Stimulated activated CD8-positive, alpha-beta memory T cell treated with anti-CD3 and anti-CD28 coated beads, Interleukin-12 subunit alpha, Interleukin-12 subunit beta, amount 100 ng/mL, for 24 hours (primary cell): ENCODE results near the gene MRPL2.

Source experiments
- DNase-seq: peaks from one replicate; pipeline ENCODE4 v3.0.0-alpha.2; 2020; ENCODE audit errors: extremely low read depth

Gene MRPL2

GRCh38 chr6:43021270-43022047 lies 37.8 kb downstream of the MRPL2 start, which contains the start of gene RRP36:
Gene RRP36, plus strand, starts transcription at chr6:43021623. Its CDS starts 32 bp downstream, at chr6:43021655.
- peak; percentile 61 for DNase-seq

DNA sequence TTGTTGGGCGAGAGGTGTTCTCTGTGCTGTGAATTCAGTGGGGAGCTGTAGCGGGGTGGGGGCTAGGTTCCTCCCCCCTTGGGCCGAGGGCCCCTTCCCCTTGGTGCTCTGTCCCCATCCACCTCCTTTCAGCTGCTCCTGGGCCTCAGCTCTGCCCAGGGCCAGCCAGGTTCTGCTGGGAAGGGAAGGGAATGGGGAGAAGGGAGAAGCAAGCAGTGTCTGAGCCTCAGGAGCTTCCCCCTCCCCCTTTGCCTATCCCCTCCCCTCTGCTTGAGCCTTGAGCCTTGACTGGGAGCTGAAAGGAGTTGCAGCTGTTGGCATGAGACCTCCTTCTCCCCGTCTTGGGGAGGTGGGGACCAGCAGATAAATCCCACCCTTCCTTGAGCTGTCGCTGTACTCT lies 38.4 kb downstream of the MRPL2 start:
- DNase-seq, result no peak

- DNase-seq, result no peak
These were observed 39.1 kb downstream of the MRPL2 start for GRCh38 chr6:43020052-43020705.

DNA sequence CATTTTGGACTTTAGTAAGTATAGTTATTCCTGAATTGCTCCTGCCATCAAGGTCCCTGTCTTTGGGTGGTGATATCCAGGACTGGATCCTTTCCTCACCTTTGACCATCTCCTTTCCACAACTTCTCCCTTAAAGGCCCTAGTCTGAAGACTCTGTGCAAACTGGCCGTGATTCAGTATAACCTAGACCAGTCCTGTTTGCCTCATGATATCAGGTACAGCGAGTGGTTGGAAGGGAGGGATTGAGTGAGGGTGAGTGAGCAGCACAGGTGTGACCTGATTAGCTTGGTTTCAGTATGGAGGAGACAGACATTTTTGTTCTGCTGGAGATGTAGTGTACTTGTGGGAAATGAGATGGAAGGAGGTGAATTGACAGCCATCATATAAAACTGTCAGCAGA lies 40.1 kb downstream of the MRPL2 start:
- DNase-seq, result no peak

DNA sequence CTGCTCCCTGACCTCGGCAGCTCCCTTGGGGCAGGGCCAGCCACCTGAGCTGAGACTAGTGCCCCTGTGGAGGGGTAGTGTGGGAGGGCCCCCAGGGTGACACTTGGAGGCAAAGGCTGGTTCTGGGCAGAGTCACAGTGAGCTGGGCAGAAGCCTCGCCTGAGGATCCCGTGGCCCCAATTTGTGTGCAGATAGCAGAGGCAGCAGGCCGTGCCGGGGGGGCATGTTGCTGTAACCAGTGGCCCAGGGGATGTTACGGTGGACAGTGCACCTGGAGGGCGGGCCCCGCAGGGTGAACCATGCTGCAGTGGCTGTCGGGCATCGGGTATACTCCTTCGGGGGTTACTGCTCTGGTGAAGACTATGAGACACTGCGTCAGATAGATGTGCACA lies 42.3 kb downstream of the MRPL2 start:
- no peak for DNase-seq

DNA sequence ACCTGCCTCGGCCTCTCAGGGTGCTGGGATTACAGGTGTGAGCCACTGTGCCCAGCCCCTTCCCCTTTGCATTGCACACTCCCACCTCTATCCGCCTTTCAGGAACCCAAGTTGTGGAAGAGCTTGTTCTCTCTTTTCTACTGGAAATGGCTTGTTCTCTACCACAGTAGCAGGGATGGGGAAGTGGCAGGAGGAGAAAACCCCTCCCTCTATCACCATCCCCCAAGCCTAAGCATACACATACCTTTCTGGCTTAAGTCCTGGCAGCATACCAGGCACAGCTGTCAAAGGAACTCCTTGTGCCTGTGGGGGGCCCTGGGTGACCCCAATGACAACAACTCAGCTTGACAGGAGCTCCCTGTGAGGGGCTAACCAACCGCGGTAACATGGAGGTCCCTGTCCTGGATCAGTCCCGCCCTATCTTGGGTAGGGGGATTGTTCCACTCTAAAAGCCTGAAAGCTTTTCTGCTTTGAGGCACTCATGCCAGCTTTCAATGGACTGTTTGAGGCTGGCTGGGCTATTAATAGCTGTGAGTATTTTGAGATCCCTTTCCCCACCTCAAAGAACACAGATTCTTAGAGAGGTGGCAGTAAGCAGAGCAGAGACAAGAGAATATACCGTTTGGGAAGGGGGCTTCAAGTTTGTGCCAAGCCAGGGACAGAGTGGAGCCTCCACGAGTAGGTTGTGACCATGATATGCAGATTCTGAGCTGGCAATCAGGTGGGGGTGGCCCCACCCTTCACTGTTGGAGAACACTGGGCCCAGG lies 42.9 kb downstream of the MRPL2 start:
- DNase-seq, result no peak

- DNase-seq, result no peak
These were observed 44.8 kb downstream of the MRPL2 start for GRCh38 chr6:43014434-43014909.

GRCh38 chr6:43013843-43014433 lies 45.3 kb downstream of the MRPL2 start, which contains the start of the genes KLHDC3 and MEA1:
Gene KLHDC3, plus strand, starts transcription at chr6:43014249. Its CDS starts 2,944 bp downstream, at chr6:43017193.
Gene MEA1, minus strand, starts transcription at chr6:43013946. Its CDS starts 133 bp downstream, at chr6:43013813.
- DNase-seq, result peak; percentile 96

GRCh38 chr6:43013097-43013842 lies 46.0 kb downstream of the MRPL2 start:
- DNase-seq, result no peak

DNA sequence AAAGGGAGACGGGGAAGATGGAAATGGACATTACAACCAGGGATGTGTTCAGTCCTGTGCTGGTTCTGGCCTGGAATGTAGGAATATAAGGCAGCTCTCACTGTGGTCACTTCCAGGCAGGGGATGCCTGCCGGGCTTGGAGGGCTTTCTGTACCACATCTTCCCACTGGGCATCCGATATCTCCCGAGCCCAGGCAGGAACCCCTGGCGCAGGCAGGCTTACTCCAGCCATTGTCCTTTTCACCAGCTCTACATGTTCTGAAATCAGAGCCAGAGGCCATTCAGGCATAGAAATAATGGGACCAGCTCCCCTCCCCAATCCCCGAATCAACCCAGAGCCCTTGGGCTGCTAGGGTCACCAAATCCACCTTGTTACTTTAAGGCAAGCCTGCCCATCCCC lies 46.9 kb downstream of the MRPL2 start:
- no peak for DNase-seq

DNA sequence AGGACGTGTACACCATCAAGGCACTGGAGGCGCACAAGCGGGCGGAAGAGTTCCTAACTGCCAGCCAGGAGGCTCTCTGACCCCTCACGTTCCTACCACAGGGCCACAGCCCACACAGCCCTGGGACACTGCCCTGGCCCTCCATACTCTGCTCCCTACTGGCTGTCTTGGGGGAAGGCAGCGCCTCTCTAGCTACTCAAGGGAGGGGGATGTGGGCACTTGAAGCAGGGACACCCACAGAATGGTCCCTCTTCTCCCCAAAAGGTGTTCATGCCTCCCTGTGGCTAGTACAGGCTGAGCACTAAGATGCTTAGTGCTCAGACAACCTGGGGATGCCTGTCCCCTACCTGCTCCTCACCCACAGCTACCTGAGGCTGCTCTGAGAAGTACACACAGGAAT lies 48.0 kb downstream of the MRPL2 start:
- no peak for DNase-seq

DNA sequence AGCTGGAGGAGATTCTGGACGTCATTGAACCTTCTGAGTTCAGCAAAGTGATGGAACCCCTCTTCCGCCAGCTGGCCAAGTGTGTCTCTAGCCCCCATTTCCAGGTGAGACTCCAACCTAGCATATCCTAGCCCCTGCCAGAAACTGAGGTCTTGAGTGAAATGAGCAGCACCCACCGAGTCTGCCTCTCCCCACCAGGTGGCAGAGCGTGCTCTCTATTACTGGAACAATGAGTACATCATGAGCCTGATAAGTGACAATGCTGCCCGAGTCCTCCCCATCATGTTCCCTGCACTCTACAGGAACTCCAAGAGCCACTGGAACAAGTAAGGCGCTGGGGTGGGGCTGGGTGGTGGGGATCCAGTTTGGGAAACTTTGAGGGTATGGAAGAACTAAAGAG lies 50.1 kb downstream of the MRPL2 start:
- no peak for DNase-seq

- DNase-seq, result no peak
These were observed 52.1 kb downstream of the MRPL2 start for GRCh38 chr6:43007126-43007525.

- no peak for DNase-seq
These were observed 53.0 kb downstream of the MRPL2 start for GRCh38 chr6:43006251-43006650.

DNA sequence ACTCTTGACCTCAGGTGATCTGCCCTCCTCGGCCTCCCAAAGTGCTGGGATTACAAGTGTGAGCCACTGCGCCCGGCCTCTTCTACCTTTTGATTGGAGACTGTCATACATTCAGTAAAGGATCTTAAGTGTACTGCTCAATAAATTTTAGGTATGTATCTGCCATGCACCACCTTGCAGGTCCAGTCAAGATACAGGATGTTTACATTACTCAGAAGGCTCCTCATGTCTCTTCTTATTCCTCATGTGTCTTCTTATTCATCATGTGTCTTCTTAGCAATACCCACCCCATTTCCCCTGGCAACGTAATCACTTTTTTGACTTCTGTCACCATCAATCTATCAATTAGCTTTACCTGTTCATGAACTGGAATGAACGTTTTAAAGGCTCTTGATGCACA lies 53.4 kb downstream of the MRPL2 start:
- no peak for DNase-seq
